Ammon's horn (tissue), 1 donor: ENCODE measurements around the gene PAQR7.

Experiments
- DNase-seq: peaks from one replicate; pipeline ENCODE4 v3.0.0-alpha.2; 2016; ENCODE audit warnings: low spot score

PAQR7 gene

DNA sequence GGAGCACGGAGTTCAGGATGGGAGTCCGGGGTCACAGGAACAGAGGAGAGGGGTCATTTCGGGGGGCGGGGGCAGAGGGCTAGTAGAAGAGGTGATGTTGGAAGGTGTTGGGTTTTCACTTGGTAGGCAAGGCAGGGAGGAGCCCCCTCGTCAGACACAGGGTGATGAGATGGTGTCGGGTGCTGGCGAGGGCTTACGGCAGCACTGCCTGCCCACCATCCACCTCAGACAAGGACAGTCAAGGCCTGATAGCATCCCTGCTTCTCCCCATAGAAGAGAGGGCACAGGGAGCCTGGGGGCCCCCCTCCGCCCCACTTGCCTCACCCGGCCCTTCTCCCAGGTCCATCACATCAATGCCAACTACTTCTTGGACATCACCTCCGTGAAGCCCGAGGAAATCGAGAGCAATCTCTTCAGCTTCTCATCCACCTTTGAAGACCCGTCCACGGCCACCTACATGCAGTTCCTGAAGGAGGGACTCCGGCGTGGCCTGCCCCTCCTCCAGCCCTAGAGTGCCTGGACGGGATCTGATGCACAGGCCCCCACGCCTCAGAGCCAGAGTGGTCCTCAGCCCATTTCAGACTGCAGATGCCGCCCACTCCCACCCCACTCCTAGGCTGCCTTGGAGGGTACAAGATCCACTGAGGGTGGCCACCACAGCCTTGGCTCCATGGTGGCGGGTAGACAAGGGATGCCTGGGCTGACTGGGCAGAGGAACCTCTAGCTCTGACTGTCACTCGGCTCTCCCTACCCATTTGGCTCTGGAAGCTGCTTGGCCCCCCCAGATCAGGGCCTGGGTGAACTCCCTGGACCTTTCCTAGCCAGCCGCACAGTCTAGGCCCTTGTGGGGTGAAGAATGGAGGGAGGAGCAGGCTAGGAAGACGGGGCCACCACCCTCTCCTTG is 60.0 kb downstream of the PAQR7 start:
- no peak for DNase-seq

DNA sequence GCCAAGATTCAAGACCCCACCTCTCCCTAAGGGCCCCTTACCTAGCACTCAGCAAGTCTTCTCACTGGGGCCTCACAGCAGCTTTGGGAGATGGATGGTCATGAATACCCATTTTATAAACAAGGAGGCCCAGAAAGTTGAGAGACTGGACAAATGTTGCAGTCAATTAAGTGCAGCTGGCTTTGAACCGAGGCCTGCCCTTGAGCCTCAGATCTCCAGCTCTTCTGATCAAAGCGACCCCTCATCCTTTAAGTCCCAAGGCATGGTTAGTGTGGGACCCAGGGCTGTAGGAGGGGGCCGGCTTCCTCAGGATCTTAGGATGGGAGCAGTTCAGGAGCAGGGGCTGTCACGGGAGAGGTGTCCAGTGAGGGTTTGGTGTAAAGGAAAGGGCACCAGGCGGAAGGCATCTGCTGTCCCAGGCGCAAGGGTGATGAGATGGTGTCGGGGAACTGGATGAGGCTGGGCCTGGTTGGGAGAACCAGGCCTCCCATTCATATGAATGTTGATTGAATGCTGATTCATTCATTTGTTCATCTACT is 60.9 kb downstream of the PAQR7 start:
- DNase-seq = no peak

DNA sequence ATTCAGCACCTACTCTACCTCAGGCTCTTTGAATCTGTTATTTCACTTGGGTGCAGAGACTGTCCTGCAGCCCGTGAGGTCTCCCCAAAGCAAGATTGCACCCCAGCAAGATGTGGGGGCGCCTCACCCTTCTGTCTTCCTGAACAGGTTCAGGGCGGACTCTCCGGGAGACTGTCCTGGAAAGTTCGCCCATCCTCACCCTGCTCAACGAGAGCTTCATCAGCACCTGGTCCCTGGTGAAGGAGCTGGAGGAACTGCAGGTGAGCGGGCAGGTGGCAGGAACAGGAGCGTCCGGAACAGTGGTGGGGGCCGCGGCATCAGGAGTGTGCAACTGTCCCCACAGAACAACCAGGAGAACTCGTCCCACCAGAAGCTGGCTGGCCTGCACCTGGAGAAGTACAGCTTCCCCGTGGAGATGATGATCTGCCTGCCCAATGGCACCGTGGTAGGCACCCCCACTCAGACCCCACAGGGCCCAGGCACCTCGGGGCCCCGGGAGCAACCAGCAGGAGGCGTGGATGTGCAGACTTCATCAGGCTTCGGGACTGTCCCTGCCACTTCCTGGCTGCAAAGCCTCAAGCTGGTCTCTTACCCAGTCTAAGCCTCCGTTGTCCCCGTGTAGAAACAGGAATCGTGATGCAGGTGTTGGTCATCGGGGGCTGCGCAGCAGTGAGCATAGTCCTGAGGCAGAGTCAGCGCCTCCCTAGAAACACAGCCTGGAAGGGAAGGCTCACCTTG is 61.6 kb downstream of the PAQR7 start:
- DNase-seq = no peak

DNA sequence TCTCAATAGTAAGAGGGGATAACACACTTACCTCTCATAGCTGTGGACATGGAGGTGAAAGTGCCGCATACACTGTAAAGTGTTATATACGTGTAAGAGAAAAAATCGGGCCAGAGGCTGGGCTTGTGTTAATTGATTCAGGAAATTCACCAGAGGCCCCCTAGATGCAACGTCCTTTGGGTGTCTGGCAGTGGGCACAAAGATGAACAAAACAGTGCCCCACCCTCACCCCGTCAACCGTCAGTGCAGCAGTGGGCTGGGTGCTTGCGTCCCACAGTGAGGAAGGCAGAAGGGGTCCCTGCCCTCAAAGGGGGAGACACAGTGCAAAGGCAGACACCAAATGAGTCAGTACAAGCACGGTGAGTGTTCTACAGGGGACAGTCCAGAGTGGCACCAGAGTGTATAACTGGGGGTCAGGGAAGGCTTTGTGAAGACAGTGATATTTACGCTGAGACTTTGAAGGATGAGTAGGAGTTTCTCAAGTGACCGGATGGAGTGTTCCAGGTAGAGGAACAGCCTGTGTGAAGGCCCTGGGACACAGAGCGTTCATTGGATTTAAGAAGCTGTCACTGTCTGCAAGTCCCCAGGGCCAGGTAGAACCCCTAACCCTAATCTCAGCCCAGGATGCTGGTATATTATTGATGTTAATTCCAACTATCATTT is 62.3 kb downstream of the PAQR7 start:
- DNase-seq = no peak
